IMR-90 (cell line): ENCODE data around the gene SYNPR. TPM values are rescaled to one million over a fixed set of nuclear protein-coding genes. Genes with fewer than 3 reads are reported as not detected.
A peak's percentile ranks its signal among the peaks of the same experiment; 100 is the strongest.

Source experiments
- ATAC-seq: fragments of 200-7000 bp; cut with Tn5 transposase; 2 replicates; pipeline ENCODE4 v1.9.1; 2020; ENCODE audit warnings: low read depth, mild to moderate bottlenecking, moderate library complexity
- BruUV-seq: library from RNA; stranded (reverse); fragments of 400-500 nt; replicated peaks from 2 replicates; lab custom pipeline; 2021; lab: Mats Ljungman, UMichigan
- CTCF ChIA-PET: fragments of 300-600 bp; formaldehyde crosslinking; extraction: SDS; loops from one replicate; lab custom pipeline; 2021; ENCODE audit warnings: antibody characterized with exemption; lab: Yijun Ruan, JAX
- POLR2A ChIA-PET: fragments of 300-600 bp; sonication (Branson Sonifier 250); formaldehyde crosslinking; loops from one replicate; lab custom pipeline; 2022; ENCODE audit warnings: antibody characterized with exemption; ENCODE audit not compliant: unreplicated experiment; lab: Charles Lee
- DNase-seq: peaks from one replicate; pipeline ENCODE4 v3.0.0; 2013
- H2AFZ ChIP-seq: replicated peaks from 2 replicates; pipeline ENCODE3; 2013; ENCODE audit warnings: low read length, mild to moderate bottlenecking; ENCODE audit not compliant: poor library complexity
- H2AK5ac ChIP-seq: 2 replicates; pipeline ENCODE4 v1.6.1; 2013; ENCODE audit warnings: low read depth, low read length, inconsistent platforms
- H2AK9ac ChIP-seq: replicated peaks from 2 replicates; pipeline ENCODE3; 2013; ENCODE audit warnings: mild to moderate bottlenecking, low read depth, low read length, moderate library complexity; ENCODE audit not compliant: poor library complexity
- H2BK120ac ChIP-seq: 2 replicates; pipeline ENCODE4 v1.6.1; 2013; ENCODE audit warnings: low read depth, low read length, inconsistent platforms
- H2BK15ac ChIP-seq: 3 replicates; pipeline ENCODE4 v1.6.1; 2013; ENCODE audit warnings: low read depth, low read length, inconsistent platforms
- H2BK20ac ChIP-seq: 2 replicates; pipeline ENCODE4 v1.6.1; 2013; ENCODE audit warnings: low read depth, mild to moderate bottlenecking, inconsistent platforms, low read length, moderate library complexity
- H2BK5ac ChIP-seq: 2 replicates; pipeline ENCODE4 v1.6.1; 2013; ENCODE audit warnings: mild to moderate bottlenecking, low read depth, low read length, inconsistent platforms; ENCODE audit not compliant: poor library complexity, severe bottlenecking
- H3K14ac ChIP-seq: replicated peaks from 2 replicates; pipeline ENCODE4 v1.6.1; 2013; ENCODE audit warnings: low read depth, low read length, inconsistent platforms
- H3K18ac ChIP-seq: 2 replicates; pipeline ENCODE4 v1.6.1; 2013; ENCODE audit warnings: low read depth, low read length, control low read depth
- H3K23ac ChIP-seq: 2 replicates; pipeline ENCODE4 v1.6.1; 2013; ENCODE audit warnings: low read depth, low read length, inconsistent platforms
- H3K27ac ChIP-seq: 2 replicates; pipeline ENCODE4 v1.5.1; 2013; ENCODE audit warnings: mild to moderate bottlenecking, control low read depth, low read length; ENCODE audit not compliant: insufficient read depth
- H3K27me3 ChIP-seq: 2 replicates; pipeline ENCODE4 v1.6.1; 2013; ENCODE audit warnings: low read length; ENCODE audit not compliant: control insufficient read depth, insufficient read depth
- H3K36me3 ChIP-seq: 2 replicates; pipeline ENCODE4 v1.6.1; 2013; ENCODE audit warnings: low read length, mixed read lengths; ENCODE audit not compliant: control insufficient read depth, insufficient read depth
- H3K4ac ChIP-seq: 2 replicates; pipeline ENCODE4 v1.6.1; 2013; ENCODE audit warnings: low read depth, low read length, inconsistent platforms
- H3K4me1 ChIP-seq: 2 replicates; pipeline ENCODE4 v1.6.1; 2013; ENCODE audit warnings: low read length, mixed read lengths; ENCODE audit not compliant: control insufficient read depth, insufficient read depth
- H3K4me2 ChIP-seq: 2 replicates; pipeline ENCODE4 v1.6.1; 2013; ENCODE audit warnings: low read depth, mild to moderate bottlenecking, control low read depth, low read length, moderate library complexity
- H3K4me3 ChIP-seq: 2 replicates; pipeline ENCODE4 v1.5.1; 2013; ENCODE audit warnings: low read depth, mild to moderate bottlenecking, control low read depth, low read length, moderate library complexity; ENCODE audit not compliant: insufficient read depth
- H3K56ac ChIP-seq: 2 replicates; pipeline ENCODE4 v1.6.1; 2013; ENCODE audit warnings: low read length, inconsistent platforms; ENCODE audit not compliant: insufficient read depth; ENCODE audit errors: extremely low read depth
- H3K79me1 ChIP-seq, 2 experiments: 2 replicates each; pipeline ENCODE4 v1.6.1; 2013; ENCODE audit warnings: low read length in 2 of 2, inconsistent platforms in 1 of 2, low read depth in 1 of 2
- H3K9ac ChIP-seq: 2 replicates; pipeline ENCODE4 v1.6.1; 2013; ENCODE audit warnings: low read depth, low read length, control low read depth
- H3K9me1 ChIP-seq: 2 replicates; pipeline ENCODE4 v1.6.1; 2013; ENCODE audit warnings: low read length, inconsistent platforms; ENCODE audit not compliant: insufficient read depth
- H3K9me3 ChIP-seq: 2 replicates; pipeline ENCODE4 v1.6.1; 2013; ENCODE audit warnings: low read length; ENCODE audit not compliant: control insufficient read depth, insufficient read depth
- H4K20me1 ChIP-seq: 2 replicates; pipeline ENCODE4 v1.6.1; 2013; ENCODE audit warnings: low read length, inconsistent platforms; ENCODE audit not compliant: insufficient read depth
- H4K5ac ChIP-seq: 2 replicates; pipeline ENCODE4 v1.6.1; 2013; ENCODE audit warnings: mild to moderate bottlenecking, low read depth, low read length, control low read depth
- H4K8ac ChIP-seq, 2 experiments: 2 replicates each; pipeline ENCODE4 v1.6.1; 2013; ENCODE audit warnings: low read depth in 2 of 2, low read length in 2 of 2, control low read depth in 1 of 2, inconsistent platforms in 1 of 2
- H4K91ac ChIP-seq: 2 replicates; pipeline ENCODE4 v1.6.1; 2013; ENCODE audit warnings: low read depth, low read length, inconsistent platforms; ENCODE audit not compliant: insufficient read depth
- BHLHE40 ChIP-seq: fragments of 150-350 bp; IDR thresholded peaks from 2 replicates; pipeline ENCODE4 v1.6.1; 2016; ENCODE audit warnings: mild to moderate bottlenecking, low read depth, low read length
- CEBPB ChIP-seq: IDR thresholded peaks from 2 replicates; pipeline ENCODE4 v1.6.1; 2012; ENCODE audit warnings: low read depth, low read length, improper control_type of control experiment
- CHD1 ChIP-seq: IDR thresholded peaks from 2 replicates; pipeline ENCODE4 v1.6.1; 2012; ENCODE audit warnings: low read depth, low read length, improper control_type of control experiment
- FOS ChIP-seq: fragments of 150-350 bp; IDR thresholded peaks from 2 replicates; pipeline ENCODE4 v1.6.1; 2016; ENCODE audit warnings: low read depth, low read length
- MAFK ChIP-seq: IDR thresholded peaks from 2 replicates; pipeline ENCODE4 v1.6.1; 2012; ENCODE audit warnings: low read depth, low read length, improper control_type of control experiment
- MAZ ChIP-seq: IDR thresholded peaks from 2 replicates; pipeline ENCODE4 v1.6.1; 2012; ENCODE audit warnings: low read depth, mild to moderate bottlenecking, low read length, improper control_type of control experiment, moderate library complexity, borderline replicate concordance
- MXI1 ChIP-seq: IDR thresholded peaks from 2 replicates; pipeline ENCODE4 v1.6.1; 2012; ENCODE audit warnings: low read depth, mild to moderate bottlenecking, low read length, moderate library complexity, borderline replicate concordance
- NFE2L2 ChIP-seq: fragments of 150-350 bp; IDR thresholded peaks from 2 replicates; pipeline ENCODE4 v1.6.1; 2016; ENCODE audit warnings: low read depth, mild to moderate bottlenecking, low read length
- POLR2A ChIP-seq: IDR thresholded peaks from 2 replicates; pipeline ENCODE4 v1.6.1; 2012; ENCODE audit warnings: mild to moderate bottlenecking, low read depth, low read length
- RAD21 ChIP-seq: IDR thresholded peaks from 2 replicates; pipeline ENCODE4 v1.6.1; 2012; ENCODE audit warnings: low read length, improper control_type of control experiment
- RCOR1 ChIP-seq: IDR thresholded peaks from 2 replicates; pipeline ENCODE4 v1.6.1; 2012; ENCODE audit warnings: mild to moderate bottlenecking, low read length, improper control_type of control experiment; ENCODE audit not compliant: insufficient replicate concordance
- RFX5 ChIP-seq: IDR thresholded peaks from 2 replicates; pipeline ENCODE4 v1.8.0; 2012; ENCODE audit warnings: low read depth, mild to moderate bottlenecking, low read length, moderate library complexity
- SMC3 ChIP-seq: fragments of 150-350 bp; IDR thresholded peaks from 2 replicates; pipeline ENCODE4 v1.6.1; 2016; ENCODE audit warnings: low read depth, mild to moderate bottlenecking, antibody characterized with exemption, low read length, moderate library complexity
- WGBS, 2 experiments: methylation state at CpG; one replicate each; pipeline versions ENCODE4 v1.1.5 to v1.1.7; 2013; ENCODE audit warnings: missing lambda C conversion rate in 2 of 2; ENCODE audit not compliant: insufficient read length in 1 of 2; ENCODE audit errors: extremely low coverage in 2 of 2; 5-methylcytosine and 5-hydroxymethylcytosine counted together
- dilution Hi-C: fragments of 300-500 bp; cut with HindIII; formaldehyde crosslinking; loops from one replicate; pipeline ENCODE4 v1.14.3; 2018; ENCODE audit warnings: low sequenced_read_pairs; ENCODE audit not compliant: unreplicated experiment
- in situ Hi-C: fragments of 300-500 bp; cut with MboI; formaldehyde crosslinking; loops from 3 replicates; pipeline ENCODE4 v1.14.3; 2019; ENCODE audit warnings: low sequenced_read_pairs, inconsistent platforms, mixed read lengths
- intact Hi-C: fragments of 100-400 bp; cut with micrococcal nuclease; formaldehyde crosslinking; loops from 2 replicates; pipeline ENCODE4 v1.10.0; 2022
- polyA plus RNA-seq, 3 experiments: library from polyadenylated mRNA; depleted of rRNA; stranded (reverse); fragments of >200 nt; gene quantifications; 2 replicates each; pipeline ENCODE4 v1.2.3, GENCODE V29; 2012; ENCODE audit warnings: low replicate concordance in 1 of 3
- total RNA-seq: library from RNA; depleted of rRNA; stranded (reverse); fragments of >200 nt; gene quantifications from 2 replicates; pipeline ENCODE4 v1.2.3, GENCODE V29; 2012
- TF ChIP-seq, protein P1 (sequence below): fragments of 150-350 bp; IDR thresholded peaks from 2 replicates; pipeline ENCODE4 v1.6.1; 2016; ENCODE audit warnings: low read depth, mild to moderate bottlenecking, low read length, moderate library complexity, borderline replicate concordance
- TF ChIP-seq, protein P2 (sequence below): conservative IDR thresholded peaks from 2 replicates; pipeline ENCODE4 v1.5.1; 2012; ENCODE audit warnings: mild to moderate bottlenecking, low read depth, low read length, improper control_type of control experiment
- TF ChIP-seq, protein P3 (sequence below): fragments of 150-350 bp; IDR thresholded peaks from 2 replicates; pipeline ENCODE4 v1.6.1; 2017; ENCODE audit warnings: mild to moderate bottlenecking, antibody characterized with exemption, low read length, low read depth

The SYNPR gene
- total and polyA plus RNA-seq, 2 of the 4 experiments (the other 2 are of a cell fraction), result not detected

DNA sequence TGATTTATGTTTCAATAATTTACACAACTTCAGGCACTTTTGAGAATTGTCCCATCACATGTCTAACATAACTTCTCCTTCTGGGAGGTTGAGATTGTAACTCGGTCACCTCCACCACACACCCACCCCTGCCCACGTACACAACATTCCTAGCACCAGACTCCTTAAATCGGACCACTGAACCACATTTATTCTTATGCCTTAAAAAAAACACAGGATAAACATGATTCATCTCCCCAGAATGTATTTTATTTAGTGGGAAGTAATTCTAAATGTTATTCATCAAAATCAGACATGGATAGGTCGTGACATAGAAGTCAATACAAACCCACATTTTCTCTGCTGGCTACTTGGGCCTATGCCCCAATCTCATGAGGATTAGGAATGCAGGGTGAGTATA is 377.4 kb downstream of the SYNPR start:
- Histone ChIP-seq H2BK20ac (no peak overlapping the region), H3K36me3 (no peaks in the 10 kb centered on the region), H2BK5ac (no peak overlapping the region), H4K8ac (no peak overlapping the region), H4K5ac (no peak overlapping the region), H4K20me1 (no peaks in the 10 kb centered on the region), H3K9me1 (no peaks in the 10 kb centered on the region), H3K4me3 (no peak overlapping the region), H3K18ac (no peak overlapping the region), H2BK120ac (no peak overlapping the region), H2AK9ac (no peak overlapping the region), H3K27me3 (no peaks in the 10 kb centered on the region; the same call in 1 of the 2 replicates), H2AK5ac (no peak overlapping the region), H2BK15ac (no peak overlapping the region), H4K91ac (no peak overlapping the region), H3K9ac (no peak overlapping the region), H3K79me1 (no peaks in the 10 kb centered on the region), H3K56ac (no peak overlapping the region), H2AFZ (no peak overlapping the region), H3K27ac (no peak overlapping the region), H3K4ac (no peak overlapping the region), H3K14ac (no peak overlapping the region), H3K4me2 (no peak overlapping the region), H3K9me3 (no peaks in the 10 kb centered on the region), H3K4me1 (no peaks in the 10 kb centered on the region), H3K23ac (no peak overlapping the region)
- TF ChIP-seq RAD21 (no peak), RFX5 (no peak), CEBPB (no peak), MAZ (no peak), BHLHE40 (no peak; the same call in 1 of the 2 replicates), CHD1 (no peak), NFE2L2 (no peak), MAFK (no peak), FOS (no peak), POLR2A (no peak), SMC3 (no peak), MXI1 (no peak), RCOR1 (no peak)
- TF ChIP-seq, protein P1, sequence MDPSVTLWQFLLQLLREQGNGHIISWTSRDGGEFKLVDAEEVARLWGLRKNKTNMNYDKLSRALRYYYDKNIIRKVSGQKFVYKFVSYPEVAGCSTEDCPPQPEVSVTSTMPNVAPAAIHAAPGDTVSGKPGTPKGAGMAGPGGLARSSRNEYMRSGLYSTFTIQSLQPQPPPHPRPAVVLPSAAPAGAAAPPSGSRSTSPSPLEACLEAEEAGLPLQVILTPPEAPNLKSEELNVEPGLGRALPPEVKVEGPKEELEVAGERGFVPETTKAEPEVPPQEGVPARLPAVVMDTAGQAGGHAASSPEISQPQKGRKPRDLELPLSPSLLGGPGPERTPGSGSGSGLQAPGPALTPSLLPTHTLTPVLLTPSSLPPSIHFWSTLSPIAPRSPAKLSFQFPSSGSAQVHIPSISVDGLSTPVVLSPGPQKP, result no peak
- TF ChIP-seq, protein P2, sequence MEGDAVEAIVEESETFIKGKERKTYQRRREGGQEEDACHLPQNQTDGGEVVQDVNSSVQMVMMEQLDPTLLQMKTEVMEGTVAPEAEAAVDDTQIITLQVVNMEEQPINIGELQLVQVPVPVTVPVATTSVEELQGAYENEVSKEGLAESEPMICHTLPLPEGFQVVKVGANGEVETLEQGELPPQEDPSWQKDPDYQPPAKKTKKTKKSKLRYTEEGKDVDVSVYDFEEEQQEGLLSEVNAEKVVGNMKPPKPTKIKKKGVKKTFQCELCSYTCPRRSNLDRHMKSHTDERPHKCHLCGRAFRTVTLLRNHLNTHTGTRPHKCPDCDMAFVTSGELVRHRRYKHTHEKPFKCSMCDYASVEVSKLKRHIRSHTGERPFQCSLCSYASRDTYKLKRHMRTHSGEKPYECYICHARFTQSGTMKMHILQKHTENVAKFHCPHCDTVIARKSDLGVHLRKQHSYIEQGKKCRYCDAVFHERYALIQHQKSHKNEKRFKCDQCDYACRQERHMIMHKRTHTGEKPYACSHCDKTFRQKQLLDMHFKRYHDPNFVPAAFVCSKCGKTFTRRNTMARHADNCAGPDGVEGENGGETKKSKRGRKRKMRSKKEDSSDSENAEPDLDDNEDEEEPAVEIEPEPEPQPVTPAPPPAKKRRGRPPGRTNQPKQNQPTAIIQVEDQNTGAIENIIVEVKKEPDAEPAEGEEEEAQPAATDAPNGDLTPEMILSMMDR, result no peak
- TF ChIP-seq, protein P3, sequence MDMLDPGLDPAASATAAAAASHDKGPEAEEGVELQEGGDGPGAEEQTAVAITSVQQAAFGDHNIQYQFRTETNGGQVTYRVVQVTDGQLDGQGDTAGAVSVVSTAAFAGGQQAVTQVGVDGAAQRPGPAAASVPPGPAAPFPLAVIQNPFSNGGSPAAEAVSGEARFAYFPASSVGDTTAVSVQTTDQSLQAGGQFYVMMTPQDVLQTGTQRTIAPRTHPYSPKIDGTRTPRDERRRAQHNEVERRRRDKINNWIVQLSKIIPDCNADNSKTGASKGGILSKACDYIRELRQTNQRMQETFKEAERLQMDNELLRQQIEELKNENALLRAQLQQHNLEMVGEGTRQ, result no peak
- DNase-seq (peak; percentile 56), ATAC-seq (no peak)
- CTCF ChIA-PET, result no interaction called here
- in situ Hi-C loops (no loop called here), dilution Hi-C loops (no loop called here), intact Hi-C loops (no loop called here)
- BruUV-seq, result no TSS peak
- 28% methylated on average over 2 of the region's 4 CpGs; no CpG with 5 or more reads in 1 of the 2 experiments for WGBS, 2 experiments
- POLR2A ChIA-PET, result no interaction called here
